H1 (cell line): ENCODE results near the gene BRD1. TPM values are rescaled to one million over a fixed set of nuclear protein-coding genes. Genes with fewer than 3 reads are reported as not detected.

Experiments used
- CTCF ChIA-PET: fragments of 300-600 bp; sonication (Branson Sonifier 250); formaldehyde crosslinking; loops from one replicate; lab custom pipeline; 2021; ENCODE audit not compliant: partially characterized antibody; lab: Charles Lee
- POLR2A ChIA-PET: fragments of 300-600 bp; sonication (Branson Sonifier 250); formaldehyde crosslinking; loops from one replicate; lab custom pipeline; 2021; ENCODE audit warnings: inconsistent platforms; ENCODE audit not compliant: partially characterized antibody; lab: Charles Lee
- DNase-seq, 2 experiments: peaks; one replicate each; pipeline versions ENCODE4 v3.0.0 to v3.0.0-alpha.2; 2010 to 2022; ENCODE audit warnings: low spot score in 2 of 2, low read depth in 1 of 2, mixed read lengths in 1 of 2
- FAIRE-seq: peaks from 2 replicates; lab custom pipeline; 2011; peaks lifted over from hg19 to GRCh38; lab: Jason Lieb, UNC
- H2AFZ ChIP-seq: 2 replicates; pipeline ENCODE4 v1.8.1; 2012; ENCODE audit warnings: low read length, inconsistent platforms
- H2AK5ac ChIP-seq: 2 replicates; pipeline ENCODE4 v1.6.1; 2013; ENCODE audit warnings: low read depth, low read length
- H2BK120ac ChIP-seq: replicated peaks from 2 replicates; pipeline ENCODE3; 2013; ENCODE audit warnings: low read depth, low read length, inconsistent platforms
- H2BK12ac ChIP-seq: 2 replicates; pipeline ENCODE4 v1.6.1; 2013; ENCODE audit warnings: low read depth, low read length
- H2BK15ac ChIP-seq: 2 replicates; pipeline ENCODE4 v1.6.1; 2013; ENCODE audit warnings: low read length
- H2BK20ac ChIP-seq: 2 replicates; pipeline ENCODE4 v1.6.1; 2013; ENCODE audit warnings: low read length
- H2BK5ac ChIP-seq: 2 replicates; pipeline ENCODE4 v1.6.1; 2013; ENCODE audit warnings: low read depth, low read length
- H3K14ac ChIP-seq: 2 replicates; pipeline ENCODE4 v1.6.1; 2013; ENCODE audit warnings: inconsistent platforms; ENCODE audit not compliant: insufficient read length
- H3K18ac ChIP-seq: 2 replicates; pipeline ENCODE4 v1.6.1; 2013; ENCODE audit warnings: low read length; ENCODE audit errors: extremely low read depth
- H3K23ac ChIP-seq: 2 replicates; pipeline ENCODE4 v1.6.1; 2013; ENCODE audit warnings: inconsistent platforms; ENCODE audit not compliant: insufficient read length
- H3K23me2 ChIP-seq: 2 replicates; pipeline ENCODE4 v1.6.1; 2013; ENCODE audit warnings: low read depth, low read length
- H3K27ac ChIP-seq: 2 replicates; pipeline ENCODE4 v1.6.1; 2011; ENCODE audit warnings: low read depth, low read length, inconsistent platforms
- H3K27me3 ChIP-seq, 4 experiments: replicated peaks in 1 of 4; 1 replicate in 1 of 4; 2 replicates in 3 of 4; pipeline versions ENCODE4 v1.6.1 to v1.8.1; 2011 to 2013; ENCODE audit warnings: low read length in 3 of 4, mild to moderate bottlenecking in 3 of 4, inconsistent platforms in 2 of 4, mixed read lengths in 2 of 4, moderate library complexity in 1 of 4; ENCODE audit not compliant: control insufficient read depth in 3 of 4, insufficient read depth in 3 of 4; ENCODE audit errors: extremely low read depth in 1 of 4
- H3K36me3 ChIP-seq, 4 experiments: 2 replicates each; pipeline versions ENCODE4 v1.6.1 to v1.8.1; 2011 to 2013; ENCODE audit warnings: mild to moderate bottlenecking in 4 of 4, low read length in 3 of 4, moderate library complexity in 2 of 4, control low read depth in 1 of 4, inconsistent platforms in 1 of 4; ENCODE audit not compliant: insufficient read depth in 4 of 4, control insufficient read depth in 2 of 4
- H3K4ac ChIP-seq: replicated peaks from 2 replicates; pipeline ENCODE3; 2013; ENCODE audit warnings: low read length, low read depth, mixed read lengths, inconsistent platforms; ENCODE audit not compliant: insufficient read length
- H3K4me1 ChIP-seq, 4 experiments: replicated peaks in 1 of 4; 1 replicate in 1 of 4; 2 replicates in 3 of 4; pipeline versions ENCODE4 v1.6.1 to v1.8.1; 2011 to 2013; ENCODE audit warnings: low read length in 3 of 4, inconsistent platforms in 2 of 4, mixed read lengths in 1 of 4; ENCODE audit not compliant: insufficient read depth in 4 of 4, control insufficient read depth in 3 of 4
- H3K4me2 ChIP-seq, 2 experiments: 2 replicates each; pipeline versions ENCODE4 v1.6.1 to v1.8.1; 2011 to 2013; ENCODE audit warnings: low read depth in 2 of 2, low read length in 2 of 2, control low read depth in 1 of 2, inconsistent platforms in 1 of 2, mild to moderate bottlenecking in 1 of 2; ENCODE audit not compliant: insufficient read depth in 1 of 2
- H3K4me3 ChIP-seq, 4 experiments: fragments of 200-600, 300-600 bp in 1 of 4; sonication (generic), shearing (Covaris generic), sonication (Bioruptor Twin) in 1 of 4; 2 replicates each; pipeline versions ENCODE4 v1.5.1 to v1.8.1; 2011 to 2016; ENCODE audit warnings: low read length in 4 of 4, low read depth in 3 of 4, control low read depth in 2 of 4, inconsistent platforms in 2 of 4, mild to moderate bottlenecking in 2 of 4, mixed read lengths in 1 of 4, moderate library complexity in 1 of 4; ENCODE audit not compliant: insufficient read depth in 2 of 4; ENCODE audit errors: extremely low read depth in 1 of 4
- H3K56ac ChIP-seq: replicated peaks from 2 replicates; pipeline ENCODE3; 2013; ENCODE audit warnings: low read depth, mild to moderate bottlenecking, mixed read lengths, low read length, inconsistent platforms; ENCODE audit not compliant: insufficient read length
- H3K79me1 ChIP-seq: 2 replicates; pipeline ENCODE4 v1.6.1; 2013; ENCODE audit warnings: low read depth, low read length, control low read depth
- H3K79me2 ChIP-seq, 2 experiments: 2 replicates each; pipeline versions ENCODE4 v1.6.1 to v1.8.1; 2012 to 2013; ENCODE audit warnings: low read length in 2 of 2, mild to moderate bottlenecking in 2 of 2, inconsistent platforms in 1 of 2; ENCODE audit not compliant: insufficient read depth in 2 of 2, control insufficient read depth in 1 of 2
- H3K9ac ChIP-seq, 4 experiments: replicated peaks in 1 of 4; 1 replicate in 1 of 4; 2 replicates in 3 of 4; pipeline versions ENCODE4 v1.6.1 to v1.8.1; 2011 to 2013; ENCODE audit warnings: low read depth in 3 of 4, low read length in 3 of 4, control low read depth in 2 of 4, mild to moderate bottlenecking in 2 of 4, moderate library complexity in 2 of 4, inconsistent platforms in 1 of 4; ENCODE audit errors: extremely low read depth in 1 of 4
- H3K9me3 ChIP-seq, 2 experiments: 2 replicates each; pipeline versions ENCODE4 v1.6.1 to v1.8.1; 2012 to 2013; ENCODE audit warnings: mild to moderate bottlenecking in 2 of 2, moderate library complexity in 2 of 2, control low read depth in 1 of 2, inconsistent platforms in 1 of 2, low read depth in 1 of 2, low read length in 1 of 2, mixed read lengths in 1 of 2; ENCODE audit not compliant: insufficient read depth in 2 of 2
- H4K20me1 ChIP-seq, 2 experiments: replicated peaks in 1 of 2; 2 replicates each; pipeline versions ENCODE3 to v1.8.1; 2011 to 2013; ENCODE audit warnings: inconsistent platforms in 2 of 2, low read length in 2 of 2, mild to moderate bottlenecking in 1 of 2; ENCODE audit not compliant: insufficient read depth in 2 of 2, control insufficient read depth in 1 of 2
- H4K5ac ChIP-seq: 2 replicates; pipeline ENCODE4 v1.6.1; 2013; ENCODE audit warnings: low read length, low read depth, mixed read lengths, inconsistent platforms; ENCODE audit not compliant: insufficient read length
- H4K8ac ChIP-seq: 2 replicates; pipeline ENCODE4 v1.8.0; 2013; ENCODE audit warnings: mild to moderate bottlenecking, moderate library complexity, low read length, inconsistent platforms; ENCODE audit not compliant: insufficient read depth; ENCODE audit errors: extremely low read depth
- H4K91ac ChIP-seq: replicated peaks from 2 replicates; pipeline ENCODE3; 2013; ENCODE audit warnings: low read length, mixed read lengths, inconsistent platforms; ENCODE audit not compliant: insufficient read length
- KDM5A ChIP-seq: fragments of 200-600 bp; IDR thresholded peaks from 2 replicates; pipeline ENCODE4 v1.7.1; 2012; ENCODE audit warnings: mild to moderate bottlenecking, low read length, inconsistent platforms, mixed read lengths
- WGBS, 2 experiments: shearing (Covaris generic) in 1 of 2; methylation state at CpG; one replicate each; pipeline versions ENCODE4 v1.1.6 to v1.1.7; 2013 to 2015; ENCODE audit warnings: low lambda C conversion rate in 2 of 2, mixed read lengths in 2 of 2, inconsistent platforms in 1 of 2, low coverage in 1 of 2, missing lambda C conversion rate in 1 of 2; ENCODE audit not compliant: insufficient replicate concordance in 2 of 2, insufficient coverage in 1 of 2, insufficient read length in 1 of 2; ENCODE audit errors: extremely low coverage in 1 of 2, missing lambda C conversion rate in 1 of 2; 5-methylcytosine and 5-hydroxymethylcytosine counted together
- polyA plus RNA-seq, 7 experiments: library from polyadenylated mRNA; depleted of rRNA in 3 of 7; stranded (reverse) in 5 of 7; unstranded in 2 of 7; fragments of >200 nt in 5 of 7; fragments of 200-250 nt in 2 of 7; gene quantifications; 1 replicate in 5 of 7; 2 replicates in 1 of 7; 4 replicates in 1 of 7; pipeline versions ENCODE4 v1.2.1 to v1.2.3, GENCODE V29; 2011 to 2013; ENCODE audit warnings: missing spikeins in 2 of 7, mixed read lengths in 2 of 7
- total RNA-seq: library from RNA; stranded (reverse); fragmentation: NEBNext Ultra II Directional; extraction: Animal tissue kit (Norgen Biotek cat#: 25700); gene quantifications from 2 replicates; pipeline ENCODE4 v1.2.1, GENCODE V29; 2021

BRD1 gene
- total and polyA plus RNA-seq, 2 of the 8 experiments (the other 6 are each of a cell fraction or from before 2014, with no cell fraction given) = 6.8 to 34.0 TPM

DNA sequence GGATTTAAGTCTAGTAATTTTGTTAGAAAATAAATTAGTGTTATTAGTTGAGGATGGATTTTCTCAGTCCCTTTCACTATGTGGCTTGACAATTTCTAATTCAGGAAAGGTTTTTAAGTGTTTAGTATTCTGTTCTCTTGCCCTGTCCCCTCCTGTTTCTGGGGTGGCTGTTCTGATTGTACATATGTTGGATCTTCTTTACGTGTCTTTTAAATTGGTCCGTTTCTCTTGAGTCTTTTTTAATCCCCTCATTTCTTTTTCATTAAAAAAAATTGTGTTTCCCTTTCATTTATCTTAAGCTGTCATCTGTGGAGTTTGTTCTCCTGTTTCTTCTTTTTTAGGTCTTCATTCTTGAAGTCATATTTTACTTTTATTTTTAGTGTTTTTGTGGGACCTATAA lies 38.5 kb upstream of the BRD1 start:
- WGBS, 2 experiments = 41% methylated on average over 2 of the region's 2 CpGs; no CpG with 5 or more reads in 1 of the 2 experiments
- no peak overlapping the region for H3K4me3 ChIP-seq
- H4K20me1 ChIP-seq = peaks cover 6 to 16% of the 10 kb centered on the region in 2 experiments
- no peak overlapping the region for H3K4me2 ChIP-seq
- peaks cover 23 to 94% of the 10 kb centered on the region in 2 experiments for H3K79me2 ChIP-seq
- no peak overlapping the region for H3K9ac ChIP-seq
- H3K27me3 ChIP-seq = no peaks in the 10 kb centered on the region
- FAIRE-seq (no peak), DNase-seq (no peak)
- H2AFZ ChIP-seq = no peak overlapping the region
- no peak overlapping the region for H2BK12ac ChIP-seq
- no peak overlapping the region for H3K23ac ChIP-seq
- no peak overlapping the region for H2AK5ac ChIP-seq
- no peak overlapping the region for H3K56ac ChIP-seq
- H3K27ac ChIP-seq = no peak overlapping the region
- H3K36me3 ChIP-seq = peaks cover 0 to 6% (median 0%) of the 10 kb centered on the region in 4 experiments; a peak in 3 of 8 replicates
- no peak overlapping the region for H2BK15ac ChIP-seq
- no peaks in the 10 kb centered on the region for H3K4me1 ChIP-seq
- H4K8ac ChIP-seq = no peak overlapping the region
- H2BK20ac ChIP-seq = no peak overlapping the region
- H4K91ac ChIP-seq = no peak overlapping the region
- H4K5ac ChIP-seq = no peak overlapping the region
- H3K79me1 ChIP-seq = peaks cover 19% of the 10 kb centered on the region
- H3K14ac ChIP-seq = no peak overlapping the region
- POLR2A ChIA-PET = no interaction called here
- no peak overlapping the region for H3K4ac ChIP-seq
- TF ChIP-seq KDM5A = no peak
- TF ChIP-seq, all 59 proteins: peak for 0
- no peaks in the 10 kb centered on the region for H3K23me2 ChIP-seq
- H3K18ac ChIP-seq = no peak overlapping the region
- CTCF ChIA-PET = no interaction called here
- peaks cover 9 to 10% of the 10 kb centered on the region in 2 experiments for H3K9me3 ChIP-seq
- no peak overlapping the region for H2BK5ac ChIP-seq
- no peak overlapping the region for H2BK120ac ChIP-seq
